Measurements from ENCODE around the gene SH3BGRL.
A peak's percentile ranks its signal among the peaks of the same experiment; 100 is the strongest.

SH3BGRL gene
- 78.8 to 93.3 reads per million in 2 donors for total RNA-seq

GRCh38 chrX:81201671-81202455 is at the start of gene SH3BGRL, which contains the start of gene HMGN5:
TSS of gene SH3BGRL (plus strand) at chrX:81202102. CDS start at chrX:81202201, 99 bp downstream.
TSS of gene HMGN5 (minus strand) at chrX:81201913. CDS start at chrX:81121549, 80,364 bp downstream.
- DNase-seq = peak; percentile 3

- DNase-seq = no peak
These were observed 33.5 kb upstream of the SH3BGRL start for GRCh38 chrX:81168391-81168790.

- DNase-seq = no peak
These were observed 27.6 kb upstream of the SH3BGRL start for GRCh38 chrX:81174286-81174685.

- DNase-seq = no peak
These were observed 6.6 kb upstream of the SH3BGRL start for GRCh38 chrX:81195259-81195658.

GRCh38 chrX:81195712-81196111 is 6.2 kb upstream of the SH3BGRL start:
- DNase-seq = no peak

GRCh38 chrX:81201071-81201470 is 831 bp upstream of the SH3BGRL start:
- no peak for DNase-seq

GRCh38 chrX:81202456-81202819 is 536 bp downstream of the SH3BGRL start:
- DNase-seq = no peak

- DNase-seq = no peak
These were observed 1.0 kb downstream of the SH3BGRL start for GRCh38 chrX:81202943-81203342.

GRCh38 chrX:81205551-81205950 is 3.6 kb downstream of the SH3BGRL start:
- DNase-seq = no peak

- no peak for DNase-seq
These were observed 4.6 kb downstream of the SH3BGRL start for GRCh38 chrX:81206476-81206875.

- DNase-seq = no peak
These were observed 7.0 kb downstream of the SH3BGRL start for GRCh38 chrX:81208916-81209315.

- no peak for DNase-seq
These were observed 13.8 kb downstream of the SH3BGRL start for GRCh38 chrX:81215685-81216084.

- no peak for DNase-seq
These were observed 27.3 kb downstream of the SH3BGRL start for GRCh38 chrX:81229229-81229628.

GRCh38 chrX:81229901-81230300 is 28.0 kb downstream of the SH3BGRL start:
- no peak for DNase-seq

- DNase-seq = no peak
These were observed 29.6 kb downstream of the SH3BGRL start for GRCh38 chrX:81231476-81231875.

GRCh38 chrX:81232218-81232617 is 30.3 kb downstream of the SH3BGRL start:
- no peak for DNase-seq

- DNase-seq = no peak
These were observed 35.6 kb downstream of the SH3BGRL start for GRCh38 chrX:81237516-81237915.

- no peak for DNase-seq
These were observed 36.3 kb downstream of the SH3BGRL start for GRCh38 chrX:81238166-81238565.

- DNase-seq = no peak
These were observed 38.9 kb downstream of the SH3BGRL start for GRCh38 chrX:81240701-81241331.

- no peak for DNase-seq
These were observed 39.9 kb downstream of the SH3BGRL start for GRCh38 chrX:81241753-81242152.

- no peak for DNase-seq
These were observed 54.0 kb downstream of the SH3BGRL start for GRCh38 chrX:81255876-81256275.

GRCh38 chrX:81257817-81258216 is 55.9 kb downstream of the SH3BGRL start:
- no peak for DNase-seq

GRCh38 chrX:81259020-81259713 is 57.3 kb downstream of the SH3BGRL start:
- no peak for DNase-seq
